ENCODE results near the gene SOX18.

DNA sequence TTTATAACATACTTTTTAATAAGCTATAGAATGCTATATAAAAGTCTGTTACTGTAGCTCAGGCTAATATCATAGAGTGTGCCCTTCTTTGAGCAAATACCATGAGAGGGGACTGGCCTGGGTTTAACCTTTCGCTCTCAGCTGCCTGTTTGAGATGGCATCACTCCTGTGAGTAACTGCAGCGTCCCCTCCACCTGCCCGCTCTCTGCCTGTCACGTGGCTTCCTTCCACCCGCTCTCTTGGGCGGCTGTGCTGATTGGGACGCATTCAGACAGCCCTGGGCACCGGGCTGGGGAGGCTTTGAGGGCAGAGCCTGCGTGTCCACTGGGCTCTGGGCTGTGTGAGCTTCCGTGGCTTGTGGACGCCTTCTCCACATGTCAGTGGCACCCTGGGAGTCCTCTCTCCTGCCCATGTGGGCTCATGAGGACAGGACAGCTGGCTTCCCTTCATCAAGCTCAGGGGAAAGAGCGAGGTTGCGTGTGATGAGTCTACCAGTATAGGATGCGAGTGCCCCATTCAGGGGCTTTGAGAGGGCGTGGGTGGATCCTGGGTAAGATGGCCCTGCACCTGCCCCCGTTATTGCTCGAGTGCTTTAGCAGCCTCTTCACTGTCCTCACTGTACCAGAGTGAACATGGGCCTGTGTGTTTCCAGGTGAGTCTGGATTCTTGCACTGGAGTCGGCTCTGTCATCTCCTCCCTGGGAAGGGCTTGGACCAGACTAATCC is 24.2 kb downstream of the SOX18 start:
- TF ChIP-seq EP300 (IDR thresholded peaks at IDR 0.05) (no peak), POLR2A (IDR thresholded peaks at IDR 0.05; ENCODE audit: low read depth) (no peak), POLR2AphosphoS5 (IDR thresholded peaks at IDR 0.05) (no peak)
- TF ChIP-seq, protein P1, sequence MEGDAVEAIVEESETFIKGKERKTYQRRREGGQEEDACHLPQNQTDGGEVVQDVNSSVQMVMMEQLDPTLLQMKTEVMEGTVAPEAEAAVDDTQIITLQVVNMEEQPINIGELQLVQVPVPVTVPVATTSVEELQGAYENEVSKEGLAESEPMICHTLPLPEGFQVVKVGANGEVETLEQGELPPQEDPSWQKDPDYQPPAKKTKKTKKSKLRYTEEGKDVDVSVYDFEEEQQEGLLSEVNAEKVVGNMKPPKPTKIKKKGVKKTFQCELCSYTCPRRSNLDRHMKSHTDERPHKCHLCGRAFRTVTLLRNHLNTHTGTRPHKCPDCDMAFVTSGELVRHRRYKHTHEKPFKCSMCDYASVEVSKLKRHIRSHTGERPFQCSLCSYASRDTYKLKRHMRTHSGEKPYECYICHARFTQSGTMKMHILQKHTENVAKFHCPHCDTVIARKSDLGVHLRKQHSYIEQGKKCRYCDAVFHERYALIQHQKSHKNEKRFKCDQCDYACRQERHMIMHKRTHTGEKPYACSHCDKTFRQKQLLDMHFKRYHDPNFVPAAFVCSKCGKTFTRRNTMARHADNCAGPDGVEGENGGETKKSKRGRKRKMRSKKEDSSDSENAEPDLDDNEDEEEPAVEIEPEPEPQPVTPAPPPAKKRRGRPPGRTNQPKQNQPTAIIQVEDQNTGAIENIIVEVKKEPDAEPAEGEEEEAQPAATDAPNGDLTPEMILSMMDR (IDR thresholded peaks at IDR 0.05), result no peak
